IMR-90 (cell line): ENCODE results near the gene NTPCR. TPM values are rescaled to one million over a fixed set of nuclear protein-coding genes. Genes with fewer than 3 reads are reported as not detected.

Experiments
- ATAC-seq: fragments of 200-7000 bp; cut with Tn5 transposase; 2 replicates; pipeline ENCODE4 v1.9.1; 2020; ENCODE audit warnings: low read depth, mild to moderate bottlenecking, moderate library complexity
- BruUV-seq: library from RNA; stranded (reverse); fragments of 400-500 nt; replicated peaks from 2 replicates; lab custom pipeline; 2021; lab: Mats Ljungman, UMichigan
- CTCF ChIA-PET: fragments of 300-600 bp; formaldehyde crosslinking; extraction: SDS; loops from one replicate; lab custom pipeline; 2021; ENCODE audit warnings: antibody characterized with exemption; lab: Yijun Ruan, JAX
- POLR2A ChIA-PET: fragments of 300-600 bp; sonication (Branson Sonifier 250); formaldehyde crosslinking; loops from one replicate; lab custom pipeline; 2022; ENCODE audit warnings: antibody characterized with exemption; ENCODE audit not compliant: unreplicated experiment; lab: Charles Lee
- DNase-seq: peaks from one replicate; pipeline ENCODE4 v3.0.0; 2013
- H2AFZ ChIP-seq: replicated peaks from 2 replicates; pipeline ENCODE3; 2013; ENCODE audit warnings: low read length, mild to moderate bottlenecking; ENCODE audit not compliant: poor library complexity
- H2AK5ac ChIP-seq: 2 replicates; pipeline ENCODE4 v1.6.1; 2013; ENCODE audit warnings: low read depth, low read length, inconsistent platforms
- H2AK9ac ChIP-seq: replicated peaks from 2 replicates; pipeline ENCODE3; 2013; ENCODE audit warnings: mild to moderate bottlenecking, low read depth, low read length, moderate library complexity; ENCODE audit not compliant: poor library complexity
- H2BK120ac ChIP-seq: 2 replicates; pipeline ENCODE4 v1.6.1; 2013; ENCODE audit warnings: low read depth, low read length, inconsistent platforms
- H2BK15ac ChIP-seq: 3 replicates; pipeline ENCODE4 v1.6.1; 2013; ENCODE audit warnings: low read depth, low read length, inconsistent platforms
- H2BK20ac ChIP-seq: 2 replicates; pipeline ENCODE4 v1.6.1; 2013; ENCODE audit warnings: low read depth, mild to moderate bottlenecking, inconsistent platforms, low read length, moderate library complexity
- H2BK5ac ChIP-seq: 2 replicates; pipeline ENCODE4 v1.6.1; 2013; ENCODE audit warnings: mild to moderate bottlenecking, low read depth, low read length, inconsistent platforms; ENCODE audit not compliant: poor library complexity, severe bottlenecking
- H3K14ac ChIP-seq: replicated peaks from 2 replicates; pipeline ENCODE4 v1.6.1; 2013; ENCODE audit warnings: low read depth, low read length, inconsistent platforms
- H3K18ac ChIP-seq: 2 replicates; pipeline ENCODE4 v1.6.1; 2013; ENCODE audit warnings: low read depth, low read length, control low read depth
- H3K23ac ChIP-seq: 2 replicates; pipeline ENCODE4 v1.6.1; 2013; ENCODE audit warnings: low read depth, low read length, inconsistent platforms
- H3K27ac ChIP-seq: 2 replicates; pipeline ENCODE4 v1.5.1; 2013; ENCODE audit warnings: mild to moderate bottlenecking, control low read depth, low read length; ENCODE audit not compliant: insufficient read depth
- H3K27me3 ChIP-seq: 2 replicates; pipeline ENCODE4 v1.6.1; 2013; ENCODE audit warnings: low read length; ENCODE audit not compliant: control insufficient read depth, insufficient read depth
- H3K36me3 ChIP-seq: 2 replicates; pipeline ENCODE4 v1.6.1; 2013; ENCODE audit warnings: low read length, mixed read lengths; ENCODE audit not compliant: control insufficient read depth, insufficient read depth
- H3K4ac ChIP-seq: 2 replicates; pipeline ENCODE4 v1.6.1; 2013; ENCODE audit warnings: low read depth, low read length, inconsistent platforms
- H3K4me1 ChIP-seq: 2 replicates; pipeline ENCODE4 v1.6.1; 2013; ENCODE audit warnings: low read length, mixed read lengths; ENCODE audit not compliant: control insufficient read depth, insufficient read depth
- H3K4me2 ChIP-seq: 2 replicates; pipeline ENCODE4 v1.6.1; 2013; ENCODE audit warnings: low read depth, mild to moderate bottlenecking, control low read depth, low read length, moderate library complexity
- H3K4me3 ChIP-seq: 2 replicates; pipeline ENCODE4 v1.5.1; 2013; ENCODE audit warnings: low read depth, mild to moderate bottlenecking, control low read depth, low read length, moderate library complexity; ENCODE audit not compliant: insufficient read depth
- H3K56ac ChIP-seq: 2 replicates; pipeline ENCODE4 v1.6.1; 2013; ENCODE audit warnings: low read length, inconsistent platforms; ENCODE audit not compliant: insufficient read depth; ENCODE audit errors: extremely low read depth
- H3K79me1 ChIP-seq, 2 experiments: 2 replicates each; pipeline ENCODE4 v1.6.1; 2013; ENCODE audit warnings: low read length in 2 of 2, inconsistent platforms in 1 of 2, low read depth in 1 of 2
- H3K9ac ChIP-seq: 2 replicates; pipeline ENCODE4 v1.6.1; 2013; ENCODE audit warnings: low read depth, low read length, control low read depth
- H3K9me1 ChIP-seq: 2 replicates; pipeline ENCODE4 v1.6.1; 2013; ENCODE audit warnings: low read length, inconsistent platforms; ENCODE audit not compliant: insufficient read depth
- H3K9me3 ChIP-seq: 2 replicates; pipeline ENCODE4 v1.6.1; 2013; ENCODE audit warnings: low read length; ENCODE audit not compliant: control insufficient read depth, insufficient read depth
- H4K20me1 ChIP-seq: 2 replicates; pipeline ENCODE4 v1.6.1; 2013; ENCODE audit warnings: low read length, inconsistent platforms; ENCODE audit not compliant: insufficient read depth
- H4K5ac ChIP-seq: 2 replicates; pipeline ENCODE4 v1.6.1; 2013; ENCODE audit warnings: mild to moderate bottlenecking, low read depth, low read length, control low read depth
- H4K8ac ChIP-seq, 2 experiments: 2 replicates each; pipeline ENCODE4 v1.6.1; 2013; ENCODE audit warnings: low read depth in 2 of 2, low read length in 2 of 2, control low read depth in 1 of 2, inconsistent platforms in 1 of 2
- H4K91ac ChIP-seq: 2 replicates; pipeline ENCODE4 v1.6.1; 2013; ENCODE audit warnings: low read depth, low read length, inconsistent platforms; ENCODE audit not compliant: insufficient read depth
- BHLHE40 ChIP-seq: fragments of 150-350 bp; IDR thresholded peaks from 2 replicates; pipeline ENCODE4 v1.6.1; 2016; ENCODE audit warnings: mild to moderate bottlenecking, low read depth, low read length
- CEBPB ChIP-seq: IDR thresholded peaks from 2 replicates; pipeline ENCODE4 v1.6.1; 2012; ENCODE audit warnings: low read depth, low read length, improper control_type of control experiment
- CHD1 ChIP-seq: IDR thresholded peaks from 2 replicates; pipeline ENCODE4 v1.6.1; 2012; ENCODE audit warnings: low read depth, low read length, improper control_type of control experiment
- FOS ChIP-seq: fragments of 150-350 bp; IDR thresholded peaks from 2 replicates; pipeline ENCODE4 v1.6.1; 2016; ENCODE audit warnings: low read depth, low read length
- MAFK ChIP-seq: IDR thresholded peaks from 2 replicates; pipeline ENCODE4 v1.6.1; 2012; ENCODE audit warnings: low read depth, low read length, improper control_type of control experiment
- MAZ ChIP-seq: IDR thresholded peaks from 2 replicates; pipeline ENCODE4 v1.6.1; 2012; ENCODE audit warnings: low read depth, mild to moderate bottlenecking, low read length, improper control_type of control experiment, moderate library complexity, borderline replicate concordance
- MXI1 ChIP-seq: IDR thresholded peaks from 2 replicates; pipeline ENCODE4 v1.6.1; 2012; ENCODE audit warnings: low read depth, mild to moderate bottlenecking, low read length, moderate library complexity, borderline replicate concordance
- NFE2L2 ChIP-seq: fragments of 150-350 bp; IDR thresholded peaks from 2 replicates; pipeline ENCODE4 v1.6.1; 2016; ENCODE audit warnings: low read depth, mild to moderate bottlenecking, low read length
- POLR2A ChIP-seq: IDR thresholded peaks from 2 replicates; pipeline ENCODE4 v1.6.1; 2012; ENCODE audit warnings: mild to moderate bottlenecking, low read depth, low read length
- RAD21 ChIP-seq: IDR thresholded peaks from 2 replicates; pipeline ENCODE4 v1.6.1; 2012; ENCODE audit warnings: low read length, improper control_type of control experiment
- RCOR1 ChIP-seq: IDR thresholded peaks from 2 replicates; pipeline ENCODE4 v1.6.1; 2012; ENCODE audit warnings: mild to moderate bottlenecking, low read length, improper control_type of control experiment; ENCODE audit not compliant: insufficient replicate concordance
- RFX5 ChIP-seq: IDR thresholded peaks from 2 replicates; pipeline ENCODE4 v1.8.0; 2012; ENCODE audit warnings: low read depth, mild to moderate bottlenecking, low read length, moderate library complexity
- SMC3 ChIP-seq: fragments of 150-350 bp; IDR thresholded peaks from 2 replicates; pipeline ENCODE4 v1.6.1; 2016; ENCODE audit warnings: low read depth, mild to moderate bottlenecking, antibody characterized with exemption, low read length, moderate library complexity
- WGBS, 2 experiments: methylation state at CpG; one replicate each; pipeline versions ENCODE4 v1.1.5 to v1.1.7; 2013; ENCODE audit warnings: missing lambda C conversion rate in 2 of 2; ENCODE audit not compliant: insufficient read length in 1 of 2; ENCODE audit errors: extremely low coverage in 2 of 2; 5-methylcytosine and 5-hydroxymethylcytosine counted together
- dilution Hi-C: fragments of 300-500 bp; cut with HindIII; formaldehyde crosslinking; loops from one replicate; pipeline ENCODE4 v1.14.3; 2018; ENCODE audit warnings: low sequenced_read_pairs; ENCODE audit not compliant: unreplicated experiment
- in situ Hi-C: fragments of 300-500 bp; cut with MboI; formaldehyde crosslinking; loops from 3 replicates; pipeline ENCODE4 v1.14.3; 2019; ENCODE audit warnings: low sequenced_read_pairs, inconsistent platforms, mixed read lengths
- intact Hi-C: fragments of 100-400 bp; cut with micrococcal nuclease; formaldehyde crosslinking; loops from 2 replicates; pipeline ENCODE4 v1.10.0; 2022
- polyA plus RNA-seq, 3 experiments: library from polyadenylated mRNA; depleted of rRNA; stranded (reverse); fragments of >200 nt; gene quantifications; 2 replicates each; pipeline ENCODE4 v1.2.3, GENCODE V29; 2012; ENCODE audit warnings: low replicate concordance in 1 of 3
- total RNA-seq: library from RNA; depleted of rRNA; stranded (reverse); fragments of >200 nt; gene quantifications from 2 replicates; pipeline ENCODE4 v1.2.3, GENCODE V29; 2012
- TF ChIP-seq, protein P1 (sequence below): fragments of 150-350 bp; IDR thresholded peaks from 2 replicates; pipeline ENCODE4 v1.6.1; 2016; ENCODE audit warnings: low read depth, mild to moderate bottlenecking, low read length, moderate library complexity, borderline replicate concordance
- TF ChIP-seq, protein P2 (sequence below): fragments of 150-350 bp; IDR thresholded peaks from 2 replicates; pipeline ENCODE4 v1.6.1; 2017; ENCODE audit warnings: mild to moderate bottlenecking, antibody characterized with exemption, low read length, low read depth

The NTPCR gene
- total and polyA plus RNA-seq, 2 of the 4 experiments (the other 2 are of a cell fraction): 13.3 to 16.5 TPM

DNA sequence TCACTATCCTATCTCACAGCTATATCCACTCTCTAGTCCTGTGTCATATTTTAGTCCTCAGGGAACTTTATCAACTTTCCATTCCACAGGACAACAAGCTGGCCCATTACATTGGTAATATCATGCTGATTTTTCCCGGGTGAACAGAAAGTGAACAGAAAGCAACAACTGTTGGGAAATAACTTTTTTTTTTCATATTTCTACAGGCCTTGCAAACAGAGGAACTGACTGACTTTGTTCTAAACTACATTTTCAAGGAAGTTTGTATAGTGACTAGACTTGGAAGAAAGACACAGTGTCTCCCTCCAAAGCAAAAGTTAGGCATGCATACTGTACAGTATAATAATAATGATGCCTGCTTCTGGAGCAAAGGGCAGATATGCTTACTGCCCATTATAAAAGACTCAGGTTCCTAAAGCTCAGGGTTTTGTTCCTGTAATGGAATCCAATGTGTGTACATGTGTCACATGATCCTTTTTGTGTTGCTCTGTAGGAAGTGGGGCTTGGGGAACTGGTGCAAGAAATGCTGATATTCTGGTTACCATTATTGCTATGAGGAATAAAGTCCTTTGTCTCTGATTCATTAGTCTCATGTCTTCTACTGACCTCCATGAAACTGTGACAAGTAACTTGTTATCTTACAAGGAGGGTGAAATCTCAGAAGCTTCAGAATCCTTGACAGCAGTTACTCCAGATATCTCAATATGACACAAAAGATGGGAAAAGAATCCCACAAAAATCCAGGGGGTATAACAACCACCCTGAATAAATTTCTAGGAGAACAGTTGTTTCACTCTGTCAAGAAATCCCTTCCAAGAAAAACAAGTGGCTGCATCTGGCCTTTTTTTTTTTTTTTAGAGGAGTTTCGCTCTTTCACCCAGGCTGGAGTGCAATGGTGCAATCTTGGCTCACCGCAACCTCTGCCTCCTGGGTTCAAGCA is 17.7 kb upstream of the NTPCR start:
- H3K27ac ChIP-seq: no peak overlapping the region
- no peak overlapping the region for H3K14ac ChIP-seq
- H2BK120ac ChIP-seq: no peak overlapping the region
- no peak overlapping the region for H2BK5ac ChIP-seq
- no peaks in the 10 kb centered on the region for H3K36me3 ChIP-seq
- H2AFZ ChIP-seq: no peak overlapping the region
- no peaks in the 10 kb centered on the region for H3K9me1 ChIP-seq
- intact Hi-C loops (no loop called here), in situ Hi-C loops (no loop called here), dilution Hi-C loops (loop anchor here (25.0 kb wide), 1 partner anchor 95 kb away; no protein-coding TSS in a partner anchor)
- no peak overlapping the region for H2BK20ac ChIP-seq
- no peaks in the 10 kb centered on the region for H3K9me3 ChIP-seq
- ChIA-PET POLR2A (no interaction called here), CTCF (no interaction called here)
- H2AK5ac ChIP-seq: no peak overlapping the region
- H4K20me1 ChIP-seq: no peaks in the 10 kb centered on the region
- no peak overlapping the region for H2BK15ac ChIP-seq
- no peak overlapping the region for H4K91ac ChIP-seq
- H3K4ac ChIP-seq: no peak overlapping the region
- no peak overlapping the region for H4K8ac ChIP-seq
- DNase-seq (no peak), ATAC-seq (no peak)
- no peak overlapping the region for H3K9ac ChIP-seq
- no CpG with 5 or more reads among the region's 3 CpGs for WGBS, 2 experiments
- BruUV-seq: no TSS peak
- H3K4me2 ChIP-seq: no peak overlapping the region
- H3K4me3 ChIP-seq: no peak overlapping the region
- no peaks in the 10 kb centered on the region for H3K27me3 ChIP-seq
- H3K18ac ChIP-seq: no peak overlapping the region
- H4K5ac ChIP-seq: no peak overlapping the region
- no peak overlapping the region for H3K23ac ChIP-seq
- H3K56ac ChIP-seq: no peak overlapping the region
- H3K4me1 ChIP-seq: no peaks in the 10 kb centered on the region
- H2AK9ac ChIP-seq: no peak overlapping the region
- no peaks in the 10 kb centered on the region for H3K79me1 ChIP-seq
- TF ChIP-seq CEBPB: no peak
- no peak for TF ChIP-seq RAD21
- no peak for TF ChIP-seq SMC3
- no peak for TF ChIP-seq BHLHE40
- no peak for TF ChIP-seq MAZ
- TF ChIP-seq RCOR1: no peak
- TF ChIP-seq, protein P1, sequence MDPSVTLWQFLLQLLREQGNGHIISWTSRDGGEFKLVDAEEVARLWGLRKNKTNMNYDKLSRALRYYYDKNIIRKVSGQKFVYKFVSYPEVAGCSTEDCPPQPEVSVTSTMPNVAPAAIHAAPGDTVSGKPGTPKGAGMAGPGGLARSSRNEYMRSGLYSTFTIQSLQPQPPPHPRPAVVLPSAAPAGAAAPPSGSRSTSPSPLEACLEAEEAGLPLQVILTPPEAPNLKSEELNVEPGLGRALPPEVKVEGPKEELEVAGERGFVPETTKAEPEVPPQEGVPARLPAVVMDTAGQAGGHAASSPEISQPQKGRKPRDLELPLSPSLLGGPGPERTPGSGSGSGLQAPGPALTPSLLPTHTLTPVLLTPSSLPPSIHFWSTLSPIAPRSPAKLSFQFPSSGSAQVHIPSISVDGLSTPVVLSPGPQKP: no peak
- TF ChIP-seq FOS: no peak
- no peak for TF ChIP-seq MXI1
- TF ChIP-seq CHD1: no peak
- TF ChIP-seq NFE2L2: no peak
- TF ChIP-seq, protein P2, sequence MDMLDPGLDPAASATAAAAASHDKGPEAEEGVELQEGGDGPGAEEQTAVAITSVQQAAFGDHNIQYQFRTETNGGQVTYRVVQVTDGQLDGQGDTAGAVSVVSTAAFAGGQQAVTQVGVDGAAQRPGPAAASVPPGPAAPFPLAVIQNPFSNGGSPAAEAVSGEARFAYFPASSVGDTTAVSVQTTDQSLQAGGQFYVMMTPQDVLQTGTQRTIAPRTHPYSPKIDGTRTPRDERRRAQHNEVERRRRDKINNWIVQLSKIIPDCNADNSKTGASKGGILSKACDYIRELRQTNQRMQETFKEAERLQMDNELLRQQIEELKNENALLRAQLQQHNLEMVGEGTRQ: no peak
- no peak for TF ChIP-seq RFX5
- no peak for TF ChIP-seq POLR2A
- no peak for TF ChIP-seq MAFK
